ENCODE data around the gene WSB1.

DNA sequence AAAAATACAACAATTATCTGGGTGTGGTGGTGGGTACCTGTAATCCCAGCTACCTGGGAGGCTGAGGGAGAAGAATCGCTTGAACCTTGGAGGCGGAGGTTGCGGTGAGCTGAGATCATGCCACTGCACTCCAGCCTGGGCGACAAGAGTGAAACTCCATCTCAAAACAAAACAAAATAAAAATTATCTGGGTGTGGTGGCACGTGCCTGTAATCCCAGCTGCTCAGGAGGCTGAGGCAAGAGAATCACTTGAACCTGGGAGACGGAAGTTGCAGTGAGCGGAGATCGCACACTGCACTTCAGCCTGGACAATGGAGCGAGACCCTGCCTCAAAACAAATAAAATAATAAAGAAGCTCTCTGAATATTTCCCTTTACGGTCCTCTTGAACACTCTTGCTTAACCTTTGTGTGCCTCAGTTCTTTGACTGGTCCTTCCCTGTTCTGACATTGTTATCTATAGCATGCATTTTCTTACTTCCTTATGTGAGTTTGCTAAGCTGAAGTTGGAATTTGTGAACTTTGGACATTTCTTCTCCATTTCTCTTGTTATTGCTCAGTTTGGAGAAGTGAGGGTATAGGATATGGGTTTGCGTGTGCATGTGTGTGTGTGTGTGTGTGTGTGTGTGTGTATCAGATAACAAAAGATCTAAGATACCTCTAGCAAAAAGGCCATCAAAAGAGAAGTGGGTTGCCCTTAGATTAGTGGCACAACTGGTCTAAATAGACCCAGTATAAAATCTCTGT, 29.7 kb upstream of the WSB1 start:
- TF ChIP-seq, protein P1, sequence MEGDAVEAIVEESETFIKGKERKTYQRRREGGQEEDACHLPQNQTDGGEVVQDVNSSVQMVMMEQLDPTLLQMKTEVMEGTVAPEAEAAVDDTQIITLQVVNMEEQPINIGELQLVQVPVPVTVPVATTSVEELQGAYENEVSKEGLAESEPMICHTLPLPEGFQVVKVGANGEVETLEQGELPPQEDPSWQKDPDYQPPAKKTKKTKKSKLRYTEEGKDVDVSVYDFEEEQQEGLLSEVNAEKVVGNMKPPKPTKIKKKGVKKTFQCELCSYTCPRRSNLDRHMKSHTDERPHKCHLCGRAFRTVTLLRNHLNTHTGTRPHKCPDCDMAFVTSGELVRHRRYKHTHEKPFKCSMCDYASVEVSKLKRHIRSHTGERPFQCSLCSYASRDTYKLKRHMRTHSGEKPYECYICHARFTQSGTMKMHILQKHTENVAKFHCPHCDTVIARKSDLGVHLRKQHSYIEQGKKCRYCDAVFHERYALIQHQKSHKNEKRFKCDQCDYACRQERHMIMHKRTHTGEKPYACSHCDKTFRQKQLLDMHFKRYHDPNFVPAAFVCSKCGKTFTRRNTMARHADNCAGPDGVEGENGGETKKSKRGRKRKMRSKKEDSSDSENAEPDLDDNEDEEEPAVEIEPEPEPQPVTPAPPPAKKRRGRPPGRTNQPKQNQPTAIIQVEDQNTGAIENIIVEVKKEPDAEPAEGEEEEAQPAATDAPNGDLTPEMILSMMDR (IDR thresholded peaks at IDR 0.05; ENCODE audit: low read length), result no peak
- no peak for TF ChIP-seq EZH2 (IDR thresholded peaks at IDR 0.05; ENCODE audit: borderline replicate concordance, low read length)
